Thyroid gland (tissue), 4 donors: ENCODE results near the gene NOC4L. TPM values are rescaled to one million over a fixed set of nuclear protein-coding genes. Genes with fewer than 3 reads are reported as not detected.

Experiments used
- DNase-seq, 2 donors: peaks; one replicate each; pipeline ENCODE4 v3.0.0-alpha.2; 2019
- H3K27ac ChIP-seq, 3 donors: fragments of 200-600 bp; sonication (generic); 1 replicate in 2 of 3; 2 replicates in 1 of 3; pipeline ENCODE4 v1.5.1; 2016 to 2019; ENCODE audit warnings: mild to moderate bottlenecking in 1 of 3, moderate library complexity in 1 of 3
- H3K27me3 ChIP-seq: fragments of 200-600 bp; sonication (generic); one replicate; pipeline ENCODE4 v1.5.1; 2019
- H3K36me3 ChIP-seq, 2 donors: fragments of 200-600 bp; sonication (generic); one replicate each; pipeline ENCODE4 v1.5.1; 2016 to 2019
- H3K4me1 ChIP-seq, 2 donors: fragments of 200-600 bp; sonication (generic); one replicate each; pipeline ENCODE4 v1.5.1; 2017 to 2019
- H3K4me3 ChIP-seq, 3 donors: fragments of 200-600 bp; sonication (generic); replicated peaks in 1 of 3; 1 replicate in 2 of 3; 2 replicates in 1 of 3; pipeline ENCODE4 v1.5.1; 2016; ENCODE audit warnings: mild to moderate bottlenecking in 1 of 3
- H3K9me3 ChIP-seq: fragments of 200-600 bp; sonication (generic); one replicate; pipeline ENCODE4 v1.5.1; 2017
- POLR2A ChIP-seq, 2 donors: fragments of 450-650 bp; IDR thresholded peaks; one replicate each; pipeline ENCODE4 v1.6.1; 2017; ENCODE audit warnings: antibody characterized with exemption in 2 of 2, mild to moderate bottlenecking in 2 of 2, moderate library complexity in 1 of 2
- WGBS, 2 donors: methylation state at CpG; one replicate each; pipeline ENCODE4 v1.1.5; 2017; 5-methylcytosine and 5-hydroxymethylcytosine counted together
- intact Hi-C: fragments of 100-400 bp; cut with DNase I; formaldehyde crosslinking; loops from one replicate; pipeline ENCODE4 v1.15.1; 2023
- total RNA-seq, 4 donors: library from RNA; depleted of rRNA; stranded (reverse); fragments of >200 nt; gene quantifications; one replicate each; pipeline ENCODE4 v1.2.3, GENCODE V29; 2016
- TF ChIP-seq, protein P1 (sequence below), 6 experiments: fragments of 200-600 bp in 3 of 6; fragments of 450-650 bp in 3 of 6; sonication (generic) in 3 of 6; IDR thresholded peaks; one replicate each; pipeline ENCODE4 v1.5.1; 2016 to 2019; ENCODE audit warnings: antibody characterized with exemption in 6 of 6, mild to moderate bottlenecking in 2 of 6, inconsistent platforms in 1 of 6, moderate library complexity in 1 of 6

NOC4L gene
- total RNA-seq, 4 donors from 2014 or later, result 9.3 to 22.4 (median 10.1) TPM

DNA sequence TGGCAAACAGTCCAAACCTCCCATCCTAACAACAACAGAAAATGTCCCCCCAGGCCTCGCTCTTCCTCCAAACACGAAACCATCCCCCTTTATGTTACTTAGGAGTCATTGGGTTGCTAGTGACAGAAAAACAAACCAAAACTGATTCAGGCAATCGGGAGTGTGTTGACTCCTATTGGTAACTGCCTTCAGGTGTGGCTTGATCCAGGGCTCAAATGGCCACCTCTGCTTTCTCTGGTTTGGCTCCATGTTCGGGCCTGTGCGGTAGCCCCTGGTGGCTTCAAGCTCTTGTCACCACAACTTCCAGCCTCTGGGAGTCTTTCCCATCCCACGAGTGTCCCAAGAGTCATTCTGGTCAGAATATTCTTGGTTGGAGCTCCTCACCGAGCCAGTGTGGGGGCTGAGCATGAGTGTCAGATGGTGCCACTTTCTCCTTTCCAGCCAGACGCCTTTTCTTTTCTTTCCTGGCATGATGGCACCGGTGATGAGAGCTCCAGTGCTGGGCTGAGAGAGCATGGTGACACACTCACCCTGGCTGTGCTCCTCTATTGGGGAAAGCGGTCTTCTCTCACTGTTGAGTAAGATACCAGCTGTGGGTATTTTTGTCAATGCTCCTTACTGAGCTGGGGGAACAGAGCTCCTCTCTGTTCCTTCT, 38.6 kb downstream of the NOC4L start:
- Histone ChIP-seq H3K27me3 (no peaks in the 10 kb centered on the region), H3K4me1 (no peaks in the 10 kb centered on the region), H3K9me3 (no peaks in the 10 kb centered on the region), H3K27ac (no peak overlapping the region), H3K36me3 (no peaks in the 10 kb centered on the region), H3K4me3 (no peak overlapping the region)
- 83 to 84% methylated on average over 10 of the region's 10 CpGs for WGBS, 2 donors
- no peak for DNase-seq
- TF ChIP-seq, protein P1, sequence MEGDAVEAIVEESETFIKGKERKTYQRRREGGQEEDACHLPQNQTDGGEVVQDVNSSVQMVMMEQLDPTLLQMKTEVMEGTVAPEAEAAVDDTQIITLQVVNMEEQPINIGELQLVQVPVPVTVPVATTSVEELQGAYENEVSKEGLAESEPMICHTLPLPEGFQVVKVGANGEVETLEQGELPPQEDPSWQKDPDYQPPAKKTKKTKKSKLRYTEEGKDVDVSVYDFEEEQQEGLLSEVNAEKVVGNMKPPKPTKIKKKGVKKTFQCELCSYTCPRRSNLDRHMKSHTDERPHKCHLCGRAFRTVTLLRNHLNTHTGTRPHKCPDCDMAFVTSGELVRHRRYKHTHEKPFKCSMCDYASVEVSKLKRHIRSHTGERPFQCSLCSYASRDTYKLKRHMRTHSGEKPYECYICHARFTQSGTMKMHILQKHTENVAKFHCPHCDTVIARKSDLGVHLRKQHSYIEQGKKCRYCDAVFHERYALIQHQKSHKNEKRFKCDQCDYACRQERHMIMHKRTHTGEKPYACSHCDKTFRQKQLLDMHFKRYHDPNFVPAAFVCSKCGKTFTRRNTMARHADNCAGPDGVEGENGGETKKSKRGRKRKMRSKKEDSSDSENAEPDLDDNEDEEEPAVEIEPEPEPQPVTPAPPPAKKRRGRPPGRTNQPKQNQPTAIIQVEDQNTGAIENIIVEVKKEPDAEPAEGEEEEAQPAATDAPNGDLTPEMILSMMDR (IDR thresholded peaks at IDR 0.05), result no peak
- TF ChIP-seq POLR2A (IDR thresholded peaks at IDR 0.05), result no peak
- intact Hi-C loops, result no loop called here

DNA sequence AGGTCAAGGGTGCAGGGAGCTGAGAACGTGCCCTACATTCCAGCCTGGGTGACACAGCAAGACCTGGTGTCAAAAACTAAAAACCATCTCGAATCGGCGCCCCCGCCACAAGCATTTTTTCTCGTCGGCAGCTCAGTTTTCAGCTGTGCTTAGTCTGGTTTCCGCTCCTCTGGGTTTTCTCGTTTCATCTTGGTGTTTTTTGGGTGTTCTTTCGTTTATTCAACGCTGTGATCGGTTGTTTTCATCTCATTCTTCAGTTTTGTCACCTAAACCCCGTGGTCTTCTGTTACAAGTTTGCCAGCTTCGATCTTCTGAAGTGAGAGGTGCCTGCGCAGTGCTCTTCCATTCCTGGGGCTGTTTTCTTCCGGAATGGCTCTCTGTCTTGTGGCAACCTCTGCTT, 41.4 kb downstream of the NOC4L start:
- Histone ChIP-seq H3K4me1 (peaks cover 7 to 14% of the 10 kb centered on the region in 2 donors), H3K27ac (no peak overlapping the region), H3K36me3 (no peaks in the 10 kb centered on the region), H3K4me3 (no peak overlapping the region), H3K9me3 (no peaks in the 10 kb centered on the region), H3K27me3 (no peaks in the 10 kb centered on the region)
- intact Hi-C loops, result no loop called here
- TF ChIP-seq POLR2A (IDR thresholded peaks at IDR 0.05), result no peak
- TF ChIP-seq, protein P1 (IDR thresholded peaks at IDR 0.05), result no peak
- no peak for DNase-seq
- 59 to 71% methylated on average over 16 of the region's 16 CpGs for WGBS, 2 donors

DNA sequence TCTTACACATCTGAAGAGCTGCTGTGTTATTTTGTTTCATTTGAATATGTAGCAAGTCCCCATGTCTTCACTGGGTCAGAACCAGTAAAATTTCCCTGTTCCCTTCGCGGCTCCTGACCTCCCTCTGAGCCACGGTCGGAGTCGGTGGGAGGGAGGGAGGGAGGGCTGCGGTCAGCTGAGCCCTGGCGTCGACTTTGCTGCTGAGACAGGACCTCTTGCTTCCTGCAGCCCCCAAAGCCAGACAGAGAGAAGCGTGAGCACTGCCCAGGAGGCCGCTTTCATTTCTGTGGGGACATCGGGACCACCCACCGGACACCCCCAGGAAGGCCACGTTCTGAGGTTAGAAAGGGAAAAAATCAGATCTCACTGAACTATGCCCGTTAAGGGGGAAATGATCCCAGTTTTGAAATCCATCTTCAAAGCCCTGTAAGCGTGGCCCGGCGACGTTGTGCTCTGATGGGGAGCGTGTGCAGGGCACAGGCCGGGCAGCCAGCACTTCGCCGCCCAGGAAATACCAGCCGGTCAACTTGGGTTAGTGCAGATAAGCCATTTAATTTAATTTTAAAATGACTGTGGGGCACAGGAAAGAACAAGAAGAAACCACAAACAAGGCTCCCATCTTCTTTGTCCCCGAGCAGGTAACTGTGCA, 42.1 kb downstream of the NOC4L start:
- no peak overlapping the region for H3K4me3 ChIP-seq
- no peak overlapping the region for H3K27ac ChIP-seq
- TF ChIP-seq, protein P1 (IDR thresholded peaks at IDR 0.05), result no peak
- TF ChIP-seq POLR2A (IDR thresholded peaks at IDR 0.05), result no peak
- H3K36me3 ChIP-seq, result no peaks in the 10 kb centered on the region
- DNase-seq, result no peak
- H3K9me3 ChIP-seq, result no peaks in the 10 kb centered on the region
- intact Hi-C loops, result no loop called here
- H3K4me1 ChIP-seq, result peaks cover 11 to 18% of the 10 kb centered on the region in 2 donors
- no peaks in the 10 kb centered on the region for H3K27me3 ChIP-seq
- 49 to 54% methylated on average over 23 to 24 of the region's 24 CpGs for whole genome bisulfite sequencing, 2 donors

DNA sequence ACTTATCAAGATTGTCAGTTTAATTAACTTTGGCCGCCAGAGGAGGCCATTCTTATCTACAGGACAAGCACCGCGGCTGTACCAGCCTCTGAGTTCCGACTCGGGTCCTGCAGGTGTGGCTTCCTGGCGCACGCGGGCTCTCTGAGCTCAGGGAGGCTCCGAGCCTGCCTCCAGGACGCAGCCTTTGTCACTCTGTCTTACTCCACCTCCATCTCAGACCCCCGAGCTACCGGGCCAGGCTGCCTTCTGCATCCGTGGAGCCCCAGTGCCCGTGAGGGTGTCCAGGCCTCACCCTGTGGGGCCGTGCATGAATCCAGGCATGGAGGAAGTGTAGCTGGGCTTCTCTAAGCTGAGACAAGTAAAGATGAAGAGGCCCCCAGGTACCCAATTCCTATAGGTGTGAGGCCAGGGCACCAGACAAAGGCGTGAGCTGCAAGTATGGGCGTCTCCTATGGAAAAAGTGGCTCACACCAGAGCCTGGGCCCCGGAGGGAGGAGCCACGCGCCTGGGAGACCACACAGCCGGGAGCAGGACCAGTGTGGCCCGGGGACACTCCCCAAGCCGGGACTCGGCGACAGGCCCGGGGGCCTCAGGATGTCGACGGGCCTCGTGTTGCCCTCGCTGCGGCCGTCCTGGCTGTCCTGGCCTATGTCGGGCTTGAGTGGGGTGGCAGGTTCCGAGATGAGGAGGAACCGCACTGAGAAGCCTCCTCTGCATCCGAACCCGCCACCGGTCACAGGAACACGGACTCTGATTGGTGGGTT, 42.8 kb downstream of the NOC4L start:
- H3K4me3 ChIP-seq, result no peak overlapping the region
- H3K9me3 ChIP-seq, result no peaks in the 10 kb centered on the region
- H3K27ac ChIP-seq, result no peak overlapping the region
- H3K27me3 ChIP-seq, result no peaks in the 10 kb centered on the region
- no peaks in the 10 kb centered on the region for H3K36me3 ChIP-seq
- 88 to 90% methylated on average over 23 to 35 of the region's 39 CpGs for WGBS, 2 donors
- H3K4me1 ChIP-seq, result peaks cover 14 to 18% of the 10 kb centered on the region in 2 donors
- intact Hi-C loops, result no loop called here
- TF ChIP-seq POLR2A (IDR thresholded peaks at IDR 0.05), result no peak
- TF ChIP-seq, protein P1 (IDR thresholded peaks at IDR 0.05), result no peak
- DNase-seq, result no peak
